ENCODE results near the gene MCHR1. TPM values are rescaled to one million over a fixed set of nuclear protein-coding genes. Genes with fewer than 3 reads are reported as not detected.

The MCHR1 gene
- total and polyA plus RNA-seq, 2 of the 13 experiments (the other 11 are each of a cell fraction or from before 2014, with no cell fraction given) = 0.40 to 0.83 TPM

GRCh38 chr22:40636380-40637182 is 42.7 kb upstream of the MCHR1 start, which contains the start of gene MRTFA (continued):
- TF ChIP-seq ZNF276 (CRISPR knock-in tag; IDR thresholded peaks at IDR 0.05; ENCODE audit: low read depth) (no peak; the same call in 1 of the 2 replicates), GABPB1 (CRISPR knock-in tag; IDR thresholded peaks at IDR 0.05) (peak; percentile 94), ZNF670 (CRISPR knock-in tag; IDR thresholded peaks at IDR 0.05; ENCODE audit: borderline replicate concordance) (no peak), MIER2 (CRISPR knock-in tag; IDR thresholded peaks at IDR 0.05) (no peak), SSRP1 (CRISPR knock-in tag; IDR thresholded peaks at IDR 0.05) (no peak), ZNF709 (CRISPR knock-in tag; IDR thresholded peaks at IDR 0.05) (no peak), ZNF30 (CRISPR knock-in tag; IDR thresholded peaks at IDR 0.05) (no peak), SUZ12 (IDR thresholded peaks at IDR 0.05; ENCODE audit: low read depth, low read length) (no peak), MYC (CRISPR knock-in tag; IDR thresholded peaks at IDR 0.05; ENCODE audit: borderline replicate concordance) (peak; percentile 71; the same call in 1 of the 2 replicates), SMARCC2 (IDR thresholded peaks at IDR 0.05) (no peak), ZBTB3 (CRISPR knock-in tag; IDR thresholded peaks at IDR 0.05; ENCODE audit: borderline replicate concordance, low read depth) (0 out of 2 replicates have a peak, but pooled peaks have one; percentile 46), BRD4 (CRISPR knock-in tag; IDR thresholded peaks at IDR 0.05) (0 out of 2 replicates have a peak, but pooled peaks have one; percentile 28), ZNF280D (CRISPR knock-in tag; IDR thresholded peaks at IDR 0.05) (peak; percentile 95), FLYWCH1 (CRISPR knock-in tag; IDR thresholded peaks at IDR 0.05) (no peak), CC2D1A (CRISPR knock-in tag; IDR thresholded peaks at IDR 0.05) (no peak), ZNF33B (CRISPR knock-in tag; IDR thresholded peaks at IDR 0.05) (0 out of 2 replicates have a peak, but pooled peaks have one; percentile 36), RFX3 (CRISPR knock-in tag; IDR thresholded peaks at IDR 0.05) (no peak), ZNF556 (CRISPR knock-in tag; IDR thresholded peaks at IDR 0.05; ENCODE audit: borderline replicate concordance) (no peak), HDAC2 (CRISPR knock-in tag; IDR thresholded peaks at IDR 0.05) (no peak), HNF4G (IDR thresholded peaks at IDR 0.05; ENCODE audit: borderline replicate concordance, low read depth, low read length) (no peak; the same call in 1 of the 2 replicates), HNF4G (CRISPR knock-in tag; IDR thresholded peaks at IDR 0.05; ENCODE audit: borderline replicate concordance, low read depth) (peak; percentile 16; the same call in 1 of the 2 replicates), ZNF317 (CRISPR knock-in tag; IDR thresholded peaks at IDR 0.05) (peak; percentile 60; the same call in 1 of the 2 replicates), MAFG (CRISPR knock-in tag; IDR thresholded peaks at IDR 0.05) (no peak), HMGA1 (CRISPR knock-in tag; conservative IDR thresholded peaks at IDR 0.05) (no peak), ZNF737 (CRISPR knock-in tag; IDR thresholded peaks at IDR 0.05; ENCODE audit: borderline replicate concordance) (no peak), SRSF4 (IDR thresholded peaks at IDR 0.05; ENCODE audit: low read depth, low read length, poor library complexity, severe bottlenecking) (no peak), SMAD3 (CRISPR knock-in tag; IDR thresholded peaks at IDR 0.05) (no peak)

Measured in HepG2 (cell line).